DND-41 (cell line): ENCODE data around the gene CHRDL2.

Source experiments
- ATAC-seq: fragments of 200-7000 bp; cut with Tn5 transposase; 3 replicates; pipeline ENCODE4 v1.9.1; 2021; ENCODE audit warnings: low read depth; ENCODE audit not compliant: insufficient read depth
- DNase-seq: peaks from one replicate; pipeline ENCODE4 v3.0.0-alpha.2; 2020
- H2AFZ ChIP-seq: 2 replicates; pipeline ENCODE4 v1.6.0; 2012; ENCODE audit warnings: low read depth, low read length
- H3K27ac ChIP-seq: 2 replicates; pipeline ENCODE4 v1.5.1; 2012; ENCODE audit warnings: low read length, inconsistent platforms
- H3K27me3 ChIP-seq: fragments of 200-600 bp; sonication (generic); 2 replicates; pipeline ENCODE4 v1.6.0; 2012; ENCODE audit warnings: low read length, mild to moderate bottlenecking, inconsistent platforms; ENCODE audit not compliant: insufficient read depth, poor library complexity
- H3K36me3 ChIP-seq: 2 replicates; pipeline ENCODE4 v1.5.1; 2012; ENCODE audit warnings: low read length, inconsistent platforms; ENCODE audit not compliant: insufficient read depth
- H3K4me1 ChIP-seq: 2 replicates; pipeline ENCODE4 v1.5.1; 2012; ENCODE audit warnings: mild to moderate bottlenecking, low read length; ENCODE audit not compliant: insufficient read depth
- H3K4me2 ChIP-seq: 2 replicates; pipeline ENCODE4 v1.6.0; 2012; ENCODE audit warnings: mild to moderate bottlenecking, moderate library complexity, low read length, inconsistent platforms; ENCODE audit not compliant: insufficient read depth
- H3K4me3 ChIP-seq, 2 experiments: fragments of 200-600 bp in 1 of 2; shearing (Covaris generic) in 1 of 2; 2 replicates each; pipeline ENCODE4 v1.5.1; 2012 to 2016; ENCODE audit warnings: inconsistent platforms in 2 of 2, low read length in 2 of 2, mild to moderate bottlenecking in 2 of 2, low read depth in 1 of 2, moderate library complexity in 1 of 2
- H3K79me2 ChIP-seq: 2 replicates; pipeline ENCODE4 v1.6.0; 2012; ENCODE audit warnings: low read length, inconsistent platforms; ENCODE audit not compliant: insufficient read depth
- H3K9ac ChIP-seq: 2 replicates; pipeline ENCODE4 v1.6.0; 2012; ENCODE audit warnings: low read depth, mild to moderate bottlenecking, inconsistent platforms, low read length, moderate library complexity
- H3K9me3 ChIP-seq: 2 replicates; pipeline ENCODE4 v1.5.1; 2012; ENCODE audit warnings: low read length, moderate library complexity, mild to moderate bottlenecking, inconsistent platforms; ENCODE audit not compliant: insufficient read depth, severe bottlenecking
- H4K20me1 ChIP-seq: 2 replicates; pipeline ENCODE4 v1.6.0; 2012; ENCODE audit warnings: low read length; ENCODE audit not compliant: insufficient read depth
- EZH2 ChIP-seq: IDR thresholded peaks from 3 replicates; pipeline ENCODE4 v1.6.1; 2012; ENCODE audit warnings: borderline replicate concordance, low read depth, mild to moderate bottlenecking, moderate library complexity, low read length, inconsistent platforms; ENCODE audit not compliant: severe bottlenecking
- TF ChIP-seq, protein P1 (sequence below): IDR thresholded peaks from 2 replicates; pipeline ENCODE4 v1.5.1; 2012; ENCODE audit warnings: borderline replicate concordance, low read length, moderate library complexity, mild to moderate bottlenecking; ENCODE audit not compliant: poor library complexity, severe bottlenecking; ENCODE audit errors: extremely low read depth

CHRDL2 gene

DNA sequence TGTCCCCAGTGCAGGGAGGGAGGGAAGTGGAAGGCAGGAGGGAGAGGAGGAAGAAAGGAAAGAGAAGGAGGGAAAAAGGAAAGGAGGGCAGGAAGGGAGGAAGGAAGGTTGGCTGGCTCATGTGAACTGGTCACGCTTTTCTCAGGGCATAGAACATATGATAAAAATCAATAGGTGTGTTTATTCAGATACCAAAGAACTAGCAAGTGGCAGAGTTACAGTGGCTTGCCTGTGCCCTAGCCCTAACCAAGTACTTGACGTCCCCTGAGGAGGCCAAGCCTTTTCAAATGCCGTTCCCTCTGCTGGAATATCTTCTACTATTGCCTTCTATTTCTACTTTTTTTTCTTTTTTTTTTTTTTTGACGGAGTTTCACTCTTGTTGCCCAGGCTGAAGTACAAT lies 33.5 kb downstream of the CHRDL2 start:
- Histone ChIP-seq H3K9ac (no peak overlapping the region), H3K27me3 (no peaks in the 10 kb centered on the region), H3K4me3 (no peak overlapping the region), H3K4me2 (no peak overlapping the region), H3K79me2 (no peaks in the 10 kb centered on the region), H3K9me3 (no peaks in the 10 kb centered on the region), H4K20me1 (no peaks in the 10 kb centered on the region; the same call in 1 of the 2 replicates), H3K36me3 (no peaks in the 10 kb centered on the region), H2AFZ (no peak overlapping the region), H3K4me1 (no peaks in the 10 kb centered on the region), H3K27ac (no peak overlapping the region)
- DNase-seq, result no peak
- no peak for ATAC-seq
- TF ChIP-seq, protein P1, sequence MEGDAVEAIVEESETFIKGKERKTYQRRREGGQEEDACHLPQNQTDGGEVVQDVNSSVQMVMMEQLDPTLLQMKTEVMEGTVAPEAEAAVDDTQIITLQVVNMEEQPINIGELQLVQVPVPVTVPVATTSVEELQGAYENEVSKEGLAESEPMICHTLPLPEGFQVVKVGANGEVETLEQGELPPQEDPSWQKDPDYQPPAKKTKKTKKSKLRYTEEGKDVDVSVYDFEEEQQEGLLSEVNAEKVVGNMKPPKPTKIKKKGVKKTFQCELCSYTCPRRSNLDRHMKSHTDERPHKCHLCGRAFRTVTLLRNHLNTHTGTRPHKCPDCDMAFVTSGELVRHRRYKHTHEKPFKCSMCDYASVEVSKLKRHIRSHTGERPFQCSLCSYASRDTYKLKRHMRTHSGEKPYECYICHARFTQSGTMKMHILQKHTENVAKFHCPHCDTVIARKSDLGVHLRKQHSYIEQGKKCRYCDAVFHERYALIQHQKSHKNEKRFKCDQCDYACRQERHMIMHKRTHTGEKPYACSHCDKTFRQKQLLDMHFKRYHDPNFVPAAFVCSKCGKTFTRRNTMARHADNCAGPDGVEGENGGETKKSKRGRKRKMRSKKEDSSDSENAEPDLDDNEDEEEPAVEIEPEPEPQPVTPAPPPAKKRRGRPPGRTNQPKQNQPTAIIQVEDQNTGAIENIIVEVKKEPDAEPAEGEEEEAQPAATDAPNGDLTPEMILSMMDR, result no peak
- TF ChIP-seq EZH2, result no peak

GRCh38 chr11:74696939-74697675 lies 34.1 kb downstream of the CHRDL2 start:
- no peak for ATAC-seq
- Histone ChIP-seq H3K9ac (no peak overlapping the region), H3K27me3 (no peaks in the 10 kb centered on the region), H3K79me2 (no peaks in the 10 kb centered on the region), H3K36me3 (no peaks in the 10 kb centered on the region), H2AFZ (no peak overlapping the region), H3K27ac (no peak overlapping the region), H3K9me3 (no peaks in the 10 kb centered on the region), H3K4me3 (no peak overlapping the region), H3K4me1 (no peaks in the 10 kb centered on the region), H3K4me2 (no peak overlapping the region), H4K20me1 (no peaks in the 10 kb centered on the region; the same call in 1 of the 2 replicates)
- DNase-seq, result no peak
- TF ChIP-seq EZH2, result no peak
- TF ChIP-seq, protein P1, result no peak

- no peaks in the 10 kb centered on the region for H3K79me2 ChIP-seq
- H3K4me3 ChIP-seq, result no peak overlapping the region
- no peak overlapping the region for H2AFZ ChIP-seq
- H3K9me3 ChIP-seq, result no peaks in the 10 kb centered on the region
- TF ChIP-seq, protein P1, result no peak
- TF ChIP-seq EZH2, result no peak
- H3K4me1 ChIP-seq, result no peaks in the 10 kb centered on the region
- no peak overlapping the region for H3K27ac ChIP-seq
- no peaks in the 10 kb centered on the region for H3K27me3 ChIP-seq
- no peaks in the 10 kb centered on the region; the same call in 1 of the 2 replicates for H4K20me1 ChIP-seq
- no peak for ATAC-seq
- H3K4me2 ChIP-seq, result no peak overlapping the region
- no peak for DNase-seq
- no peaks in the 10 kb centered on the region for H3K36me3 ChIP-seq
- H3K9ac ChIP-seq, result no peak overlapping the region
These were observed 34.7 kb downstream of the CHRDL2 start for GRCh38 chr11:74696500-74696899.
